HG03378 (cell line): ENCODE data around the gene CRYBA2.

Source experiments
- ATAC-seq: cut with Tn5 transposase; IDR thresholded peaks from one replicate; pipeline ENCODE4 v1.9.1; 2021; ENCODE audit warnings: mild to moderate bottlenecking, moderate library complexity; ENCODE audit not compliant: unreplicated experiment

The CRYBA2 gene, protein sequence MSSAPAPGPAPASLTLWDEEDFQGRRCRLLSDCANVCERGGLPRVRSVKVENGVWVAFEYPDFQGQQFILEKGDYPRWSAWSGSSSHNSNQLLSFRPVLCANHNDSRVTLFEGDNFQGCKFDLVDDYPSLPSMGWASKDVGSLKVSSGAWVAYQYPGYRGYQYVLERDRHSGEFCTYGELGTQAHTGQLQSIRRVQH

GRCh38 chr2:218993345-218994315 is at the start of gene CRYBA2:
TSS of gene CRYBA2 (minus strand) at chr2:218993422. CDS start at chr2:218993176, 246 bp downstream.
- no peak for ATAC-seq

DNA sequence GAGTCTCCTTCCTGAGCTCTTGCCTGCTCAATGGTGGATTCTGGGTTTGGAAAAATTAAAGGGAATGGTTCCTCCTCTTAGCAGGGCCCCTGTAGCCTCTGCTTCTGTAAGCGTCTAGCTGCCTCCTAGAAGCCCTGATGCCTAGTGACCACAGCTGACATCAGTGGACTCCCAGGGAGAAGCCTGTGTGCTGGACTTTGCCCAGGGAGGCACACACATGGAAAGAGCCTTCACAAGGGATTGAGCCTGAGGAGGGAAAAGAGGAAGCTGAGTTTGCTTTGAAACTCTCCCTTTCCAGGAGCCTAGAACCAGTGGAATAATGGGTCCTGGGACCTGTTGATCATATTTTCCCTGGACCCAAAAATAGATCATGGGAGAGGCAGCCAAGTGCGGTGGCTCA is 49.5 kb upstream of the CRYBA2 start:
- ATAC-seq: no peak

GRCh38 chr2:219042157-219042556 is 48.9 kb upstream of the CRYBA2 start:
- no peak for ATAC-seq

- ATAC-seq: no peak
These were observed 48.0 kb upstream of the CRYBA2 start, which contains the start of gene CFAP65 for GRCh38 chr2:219041252-219041651. TSS of gene CFAP65 (minus strand) at chr2:219041516. CDS start at chr2:219039048, 2,468 bp downstream.

DNA sequence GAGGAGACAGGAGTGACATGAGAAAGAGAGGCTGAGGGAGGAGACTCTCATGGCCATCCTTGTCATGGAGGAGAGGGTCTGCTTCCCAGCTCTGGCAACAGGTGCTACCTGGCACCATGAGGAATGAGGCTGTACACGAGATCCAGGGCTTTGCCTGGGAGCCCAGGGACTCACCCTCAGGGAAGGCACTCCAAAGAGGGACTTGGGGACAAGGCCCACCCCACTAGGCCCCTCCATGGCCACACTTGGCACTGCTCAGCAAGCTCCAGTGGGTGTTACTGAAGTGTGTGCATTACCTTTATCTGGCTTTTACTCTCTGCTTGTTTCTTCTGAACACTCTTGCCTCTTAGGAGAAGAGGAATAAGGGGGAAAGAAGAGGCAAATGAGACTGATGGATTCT is 45.4 kb upstream of the CRYBA2 start:
- ATAC-seq: no peak

DNA sequence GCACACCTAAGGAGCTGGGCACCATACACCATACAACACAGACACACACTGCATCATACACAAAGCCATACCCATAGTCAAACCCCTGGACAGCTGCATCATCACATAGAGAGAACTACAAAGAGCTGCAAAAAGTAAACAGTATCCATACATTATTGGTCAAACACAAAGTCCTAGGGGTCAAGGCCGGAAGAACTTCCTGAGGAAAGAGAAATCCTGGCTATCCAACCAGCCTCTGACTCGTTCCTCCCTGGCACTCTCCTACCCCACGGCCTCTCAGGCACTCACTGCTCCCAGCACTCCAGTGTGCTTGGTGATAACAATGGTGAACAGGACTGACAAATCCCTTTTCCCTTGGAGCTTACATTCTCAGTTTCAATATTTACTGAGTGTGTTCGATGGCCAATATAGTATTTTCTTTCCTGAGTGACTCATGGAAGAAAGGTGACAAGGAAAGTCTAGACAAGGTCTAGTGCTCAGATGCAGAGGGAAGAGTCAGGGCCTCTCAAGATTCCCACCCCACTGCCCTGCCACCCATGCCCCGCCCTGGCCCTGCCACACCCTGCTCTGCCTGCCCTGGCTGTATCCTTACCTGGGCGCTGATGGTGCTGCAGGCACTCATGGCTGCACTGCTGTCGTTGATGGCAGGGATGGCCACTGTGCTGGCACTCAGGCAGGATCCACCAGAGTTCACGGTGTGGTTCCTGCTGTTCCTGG is 44.7 kb upstream of the CRYBA2 start:
- ATAC-seq: no peak

- ATAC-seq: no peak
These were observed 42.7 kb upstream of the CRYBA2 start for GRCh38 chr2:219035942-219036341.

GRCh38 chr2:219034823-219035222 is 41.6 kb upstream of the CRYBA2 start:
- no peak for ATAC-seq

GRCh38 chr2:219032051-219032745 is 39.0 kb upstream of the CRYBA2 start:
- no peak for ATAC-seq

GRCh38 chr2:219031005-219031738 is 38.0 kb upstream of the CRYBA2 start:
- ATAC-seq: no peak

DNA sequence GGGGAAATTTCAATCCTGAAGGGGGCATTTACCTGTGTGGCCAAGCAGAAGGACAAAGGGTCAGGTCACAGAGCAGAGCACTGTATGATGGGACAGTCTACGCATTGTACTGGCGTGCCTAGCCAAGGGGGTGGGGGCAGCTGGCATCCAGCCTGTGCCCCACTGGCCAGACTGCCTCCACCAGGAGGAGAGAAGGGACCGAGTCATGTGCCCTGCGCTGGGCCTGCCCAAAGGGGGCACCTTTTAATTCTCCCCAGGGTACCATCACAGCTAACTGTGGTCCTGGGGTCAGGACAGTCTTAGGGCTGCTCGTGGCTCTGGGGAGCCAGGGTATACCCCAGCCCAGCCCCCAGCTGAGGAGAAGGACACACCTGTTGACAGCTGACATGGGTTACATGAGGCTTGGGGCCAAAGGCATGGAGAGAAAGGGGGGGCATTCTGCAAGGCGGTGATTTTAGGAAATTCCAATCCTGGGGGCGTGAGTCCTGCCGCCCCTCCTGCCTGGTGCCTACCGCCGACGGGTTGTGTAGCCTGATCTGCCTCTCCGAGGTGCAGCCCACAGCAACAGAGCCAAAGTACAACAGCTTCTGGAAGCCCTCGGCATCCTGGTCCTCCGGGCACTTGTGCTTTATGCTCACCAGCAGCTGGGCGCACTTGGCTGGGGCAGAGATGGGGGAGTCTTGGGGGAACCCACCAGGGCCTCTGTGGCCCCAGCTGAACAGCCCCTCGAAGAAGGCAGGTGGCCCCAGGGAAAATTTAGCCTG is 37.1 kb upstream of the CRYBA2 start:
- ATAC-seq: no peak

GRCh38 chr2:219029829-219030165 is 36.6 kb upstream of the CRYBA2 start:
- no peak for ATAC-seq

DNA sequence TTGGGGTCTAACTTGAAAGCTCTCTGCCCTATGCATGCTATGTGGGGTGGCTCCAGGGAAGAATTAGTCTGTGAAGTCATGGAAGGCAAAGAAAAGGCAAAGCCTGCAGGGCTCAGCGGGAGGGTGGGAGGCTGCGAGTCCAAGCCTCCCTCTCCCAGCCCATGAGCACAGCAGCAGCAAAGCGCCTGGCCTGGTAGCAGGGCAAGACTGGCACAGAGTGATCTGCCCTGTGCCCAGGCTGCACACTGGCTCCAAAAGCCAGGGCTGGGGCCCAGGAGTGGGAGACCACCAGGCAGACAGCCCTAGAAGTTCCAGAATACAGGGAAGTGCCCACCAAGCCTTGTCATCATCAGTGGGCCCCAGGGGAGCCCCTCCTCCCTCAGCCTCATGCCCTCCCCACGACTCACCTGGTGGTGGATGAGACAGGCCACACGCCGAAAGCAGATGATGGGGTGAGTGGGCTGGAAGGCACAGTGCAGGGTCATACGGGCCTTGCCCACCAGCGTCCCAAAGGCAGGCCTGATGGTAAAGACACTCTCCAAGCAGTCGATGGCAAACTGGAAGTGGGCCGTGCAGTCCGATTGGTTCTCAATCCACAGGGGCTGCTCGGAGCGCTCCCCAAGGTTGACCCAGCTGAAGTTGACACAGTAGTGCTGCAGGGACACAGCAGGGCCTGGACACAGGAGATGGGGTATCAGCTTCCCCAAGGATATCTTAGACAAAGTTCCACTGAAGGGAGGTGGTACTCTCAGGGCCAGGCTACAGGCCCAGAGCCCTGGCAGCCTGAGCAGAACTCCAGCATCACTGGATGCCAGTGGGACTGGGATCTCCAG is 36.0 kb upstream of the CRYBA2 start:
- no peak for ATAC-seq

DNA sequence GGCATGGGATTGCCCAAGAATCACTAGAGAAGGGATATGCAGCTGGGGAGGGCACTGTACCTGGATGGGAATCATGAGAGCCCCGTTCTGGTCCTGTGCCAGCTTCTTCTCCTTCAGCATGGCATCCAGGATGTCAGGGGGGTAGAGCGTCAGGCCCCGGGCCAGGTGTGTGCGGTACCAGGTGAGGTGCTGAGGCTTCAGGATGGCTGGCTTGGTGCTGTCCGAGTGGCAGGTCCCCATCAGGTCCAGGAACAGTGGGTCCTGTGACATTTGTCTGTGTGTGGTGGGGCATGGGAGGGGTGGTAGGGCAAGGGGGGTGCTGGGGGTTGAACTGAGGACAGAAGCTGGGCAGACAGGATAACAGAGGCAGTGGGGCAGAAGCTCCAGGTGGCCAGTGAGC is 34.9 kb upstream of the CRYBA2 start:
- ATAC-seq: no peak

GRCh38 chr2:219027511-219028055 is 34.4 kb upstream of the CRYBA2 start:
- ATAC-seq: no peak

- ATAC-seq: no peak
These were observed 33.7 kb upstream of the CRYBA2 start for GRCh38 chr2:219026946-219027345.

DNA sequence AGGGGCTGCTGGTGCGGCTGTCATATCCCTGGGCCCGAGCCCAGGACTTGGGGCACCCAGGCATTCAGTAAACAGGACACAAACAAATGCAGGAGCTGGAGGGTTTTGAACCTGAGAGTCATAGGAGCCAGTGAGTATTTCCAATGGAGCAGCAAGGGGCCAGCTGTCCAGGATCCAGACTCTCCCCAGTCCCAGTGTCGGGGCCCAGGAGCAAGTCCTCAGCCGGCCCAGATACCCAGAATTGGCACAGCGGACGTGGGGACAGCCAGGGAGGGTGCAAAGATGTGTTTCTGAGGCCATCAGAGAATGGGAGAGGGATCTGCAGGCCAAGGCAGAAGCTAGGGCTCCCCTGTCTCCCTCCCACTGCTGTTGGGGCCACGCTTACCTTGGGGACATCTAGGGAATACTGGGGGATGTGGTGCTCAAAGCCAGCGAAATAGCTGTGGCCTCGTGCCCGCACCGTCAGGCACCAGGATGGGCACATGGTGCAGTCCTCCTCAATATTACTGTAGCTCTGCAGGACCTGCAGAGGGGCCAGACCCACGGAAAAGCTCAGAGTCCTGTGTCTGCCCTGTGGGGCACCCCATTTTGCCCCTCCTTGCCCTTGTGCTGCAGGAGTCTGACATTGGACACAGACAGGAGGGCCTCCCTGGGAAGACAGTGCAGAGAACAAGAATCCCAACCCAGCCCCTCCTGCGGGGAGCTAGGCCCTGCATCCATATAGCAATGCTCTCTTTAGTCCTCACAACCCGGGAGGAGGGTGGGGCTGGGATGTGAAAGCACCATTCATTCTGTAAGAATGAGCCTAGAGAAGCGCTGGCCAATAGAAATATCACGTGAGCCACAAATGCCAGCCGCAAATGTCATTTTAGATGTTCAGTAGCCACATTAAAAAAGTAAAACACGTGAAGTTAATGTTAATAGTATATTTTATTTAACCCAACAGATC is 32.7 kb upstream of the CRYBA2 start:
- no peak for ATAC-seq
